Right lobe of liver (tissue), 6 donors: ENCODE results near the gene B4GALNT3. TPM values are rescaled to one million over a fixed set of nuclear protein-coding genes. Genes with fewer than 3 reads are reported as not detected.

ENCODE experiments used
- ATAC-seq, 4 donors: fragments of 200-7000 bp; cut with Tn5 transposase; one replicate each; pipeline ENCODE4 v1.9.1; 2020; ENCODE audit warnings: mild to moderate bottlenecking in 4 of 4, moderate library complexity in 4 of 4
- DNase-seq, 3 donors: peaks; one replicate each; pipeline ENCODE4 v3.0.0-alpha.2; 2020
- H3K27ac ChIP-seq, 3 donors: fragments of 200-600 bp; one replicate each; pipeline ENCODE4 v1.8.0; 2022
- H3K27me3 ChIP-seq, 2 donors: fragments of 200-600 bp; one replicate each; pipeline ENCODE4 v1.8.0; 2022
- H3K36me3 ChIP-seq, 4 donors: fragments of 200-600 bp; sonication (generic) in 1 of 4; one replicate each; pipeline versions ENCODE4 v1.5.1 to v1.8.0; 2017 to 2022; ENCODE audit warnings: control low read depth in 1 of 4
- H3K4me1 ChIP-seq, 4 donors: fragments of 200-600 bp; sonication (generic) in 1 of 4; one replicate each; pipeline versions ENCODE4 v1.5.1 to v1.8.0; 2017 to 2022; ENCODE audit warnings: control low read depth in 1 of 4
- H3K4me3 ChIP-seq, 3 donors: fragments of 200-600 bp; one replicate each; pipeline ENCODE4 v1.8.0; 2022
- H3K9me3 ChIP-seq, 4 donors: fragments of 200-600 bp; sonication (generic) in 1 of 4; one replicate each; pipeline versions ENCODE4 v1.5.1 to v1.8.0; 2017 to 2022; ENCODE audit warnings: control low read depth in 1 of 4
- CTCF ChIP-seq, 4 donors: fragments of 200-600 bp in 3 of 4; fragments of 450-650 bp in 1 of 4; IDR thresholded peaks; one replicate each; pipeline versions ENCODE4 v1.5.1 to v1.8.0; 2016 to 2022; ENCODE audit warnings: antibody characterized with exemption in 4 of 4, mild to moderate bottlenecking in 2 of 4
- POLR2A ChIP-seq: fragments of 450-650 bp; IDR thresholded peaks from one replicate; pipeline ENCODE4 v1.6.1; 2017; ENCODE audit warnings: antibody characterized with exemption, mild to moderate bottlenecking
- WGBS: methylation state at CpG from one replicate; pipeline ENCODE4 v1.1.6; 2018; ENCODE audit warnings: low coverage, low lambda C conversion rate; ENCODE audit not compliant: insufficient coverage; ENCODE audit errors: missing lambda C conversion rate; 5-methylcytosine and 5-hydroxymethylcytosine counted together
- intact Hi-C, 2 donors: fragments of 100-400 bp; cut with DNase I; formaldehyde crosslinking; loops; one replicate each; pipeline versions ENCODE4 v1.11.2 to v1.14.1; 2022
- total RNA-seq, 6 experiments: library from RNA; depleted of rRNA in 2 of 6; stranded (reverse); fragments of >200 nt in 2 of 6; fragmentation: NEBNext Ultra II Directional in 3 of 6; extraction: Animal tissue kit (Norgen Biotek cat#: 25700) in 3 of 6; gene quantifications; one replicate each; pipeline versions ENCODE4 v1.1.0 to v1.2.4, GENCODE V29; 2016 to 2023
- donor health status: DM: no; HTN: yes; CAD: no.
- donor health status: DM: no; HTN: no; CAD: no.
- donor health status: DM: no; HTN: no; CAD: no.
- donor health status: DM: no; HTN: yes; CAD: no.
- donor health status: DM: no; HTN: yes; CAD: no.

The B4GALNT3 gene
- total RNA-seq, 6 experiments from 2014 or later = 0.12 to 2.0 (median 0.38) TPM

GRCh38 chr12:541676-542324 lies 82.1 kb downstream of the B4GALNT3 start:
- peaks cover 0 to 5% of the 10 kb centered on the region in 2 donors for H3K27me3 ChIP-seq
- ATAC-seq (no peak), DNase-seq (no peak)
- TF ChIP-seq CTCF (IDR thresholded peaks at IDR 0.05) = no peak
- TF ChIP-seq POLR2A = no peak
- H3K4me3 ChIP-seq = no peak overlapping the region
- no peak overlapping the region for H3K27ac ChIP-seq
- peaks cover 0 to 4% (median 0%) of the 10 kb centered on the region in 4 donors for H3K4me1 ChIP-seq
- WGBS = 72% methylated on average over 4 of the region's 9 CpGs
- intact Hi-C loops = no loop called here
- no peaks in the 10 kb centered on the region for H3K36me3 ChIP-seq
- H3K9me3 ChIP-seq = no peaks in the 10 kb centered on the region

GRCh38 chr12:542395-543113 lies 82.8 kb downstream of the B4GALNT3 start:
- H3K36me3 ChIP-seq = no peaks in the 10 kb centered on the region
- WGBS = 57% methylated on average over 3 of the region's 8 CpGs
- peaks cover 0 to 5% of the 10 kb centered on the region in 2 donors for H3K27me3 ChIP-seq
- no peak for DNase-seq
- ATAC-seq = no peak
- no peak for TF ChIP-seq CTCF (IDR thresholded peaks at IDR 0.05)
- TF ChIP-seq POLR2A = no peak
- no peak overlapping the region for H3K4me3 ChIP-seq
- intact Hi-C loops = no loop called here
- peaks cover 0 to 4% (median 0%) of the 10 kb centered on the region in 4 donors for H3K4me1 ChIP-seq
- H3K9me3 ChIP-seq = no peaks in the 10 kb centered on the region
- H3K27ac ChIP-seq = no peak overlapping the region

GRCh38 chr12:543114-543451 lies 83.3 kb downstream of the B4GALNT3 start:
- DNase-seq (no peak), ATAC-seq (no peak)
- H3K4me3 ChIP-seq = no peak overlapping the region
- peaks cover 0 to 4% (median 0%) of the 10 kb centered on the region in 4 donors for H3K4me1 ChIP-seq
- no peaks in the 10 kb centered on the region for H3K9me3 ChIP-seq
- no peak for TF ChIP-seq POLR2A
- no peak for TF ChIP-seq CTCF (IDR thresholded peaks at IDR 0.05)
- peaks cover 0 to 5% of the 10 kb centered on the region in 2 donors for H3K27me3 ChIP-seq
- intact Hi-C loops = no loop called here
- no CpG with 5 or more reads among the region's 9 CpGs for WGBS
- no peak overlapping the region for H3K27ac ChIP-seq
- H3K36me3 ChIP-seq = no peaks in the 10 kb centered on the region

GRCh38 chr12:544142-544541 lies 84.4 kb downstream of the B4GALNT3 start:
- no peak for TF ChIP-seq POLR2A
- TF ChIP-seq CTCF (IDR thresholded peaks at IDR 0.05) = no peak
- no CpG with 5 or more reads among the region's 8 CpGs for WGBS
- Histone ChIP-seq H3K4me3 (no peak overlapping the region), H3K9me3 (no peaks in the 10 kb centered on the region), H3K4me1 (no peaks in the 10 kb centered on the region), H3K27me3 (peaks cover 0 to 5% of the 10 kb centered on the region in 2 donors), H3K36me3 (no peaks in the 10 kb centered on the region), H3K27ac (no peak overlapping the region)
- DNase-seq (no peak), ATAC-seq (no peak)
- intact Hi-C loops = no loop called here
